Keratinocyte (primary cell): ENCODE data around the gene FAM221B. TPM values are rescaled to one million over a fixed set of nuclear protein-coding genes. Genes with fewer than 3 reads are reported as not detected.

ENCODE experiments used
- DNase-seq: peaks from one replicate; pipeline ENCODE4 v3.0.0-alpha.2; 2011; ENCODE audit warnings: low read depth, missing footprints, low spot score
- FAIRE-seq: peaks from 2 replicates; lab custom pipeline; 2011; peaks lifted over from hg19 to GRCh38; lab: Jason Lieb, UNC
- H2AFZ ChIP-seq: 2 replicates; pipeline ENCODE4 v1.6.0; 2012; ENCODE audit warnings: low read length, control low read depth, inconsistent platforms; ENCODE audit not compliant: control insufficient read depth
- H3K27ac ChIP-seq: 2 replicates; pipeline ENCODE4 v1.5.1; 2011; ENCODE audit warnings: low read length; ENCODE audit not compliant: control insufficient read depth, insufficient read depth
- H3K27me3 ChIP-seq: 3 replicates; pipeline ENCODE4 v1.6.0; 2011; ENCODE audit warnings: low read length; ENCODE audit not compliant: control insufficient read depth, insufficient read depth; ENCODE audit errors: extremely low read depth
- H3K36me3 ChIP-seq, 2 experiments: 2 replicates in 1 of 2; 3 replicates in 1 of 2; pipeline ENCODE4 v1.5.1; 2011; ENCODE audit warnings: low read length in 2 of 2, mild to moderate bottlenecking in 1 of 2; ENCODE audit not compliant: control insufficient read depth in 2 of 2, insufficient read depth in 2 of 2; ENCODE audit errors: extremely low read depth in 1 of 2
- H3K4me1 ChIP-seq: 3 replicates; pipeline ENCODE4 v1.5.1; 2011; ENCODE audit warnings: low read length; ENCODE audit not compliant: control insufficient read depth, insufficient read depth; ENCODE audit errors: extremely low read depth
- H3K4me2 ChIP-seq: 3 replicates; pipeline ENCODE4 v1.6.0; 2011; ENCODE audit warnings: low read depth, low read length; ENCODE audit not compliant: control insufficient read depth, insufficient read depth; ENCODE audit errors: extremely low read depth
- H3K4me3 ChIP-seq, 3 experiments: fragments of 200-600 bp in 1 of 3; sonication (generic) in 1 of 3; 2 replicates in 2 of 3; 3 replicates in 1 of 3; pipeline ENCODE4 v1.5.1; 2011 to 2016; ENCODE audit warnings: low read length in 3 of 3, mild to moderate bottlenecking in 3 of 3, control low read depth in 2 of 3, inconsistent platforms in 1 of 3, low read depth in 1 of 3, mixed read lengths in 1 of 3, mixed run types in 1 of 3, moderate library complexity in 1 of 3; ENCODE audit not compliant: control insufficient read depth in 2 of 3, insufficient read depth in 2 of 3; ENCODE audit errors: extremely low read depth in 1 of 3
- H3K79me2 ChIP-seq: 2 replicates; pipeline ENCODE4 v1.6.0; 2012; ENCODE audit warnings: low read length; ENCODE audit not compliant: control insufficient read depth, insufficient read depth
- H3K9ac ChIP-seq: 3 replicates; pipeline ENCODE4 v1.6.0; 2011; ENCODE audit warnings: low read length; ENCODE audit not compliant: control insufficient read depth, insufficient read depth; ENCODE audit errors: extremely low read depth
- H3K9me1 ChIP-seq: 3 replicates; pipeline ENCODE4 v1.6.0; 2011; ENCODE audit warnings: low read length; ENCODE audit not compliant: control insufficient read depth, insufficient read depth; ENCODE audit errors: extremely low read depth
- H3K9me3 ChIP-seq: 2 replicates; pipeline ENCODE4 v1.5.1; 2012; ENCODE audit warnings: low read depth, low read length; ENCODE audit not compliant: control insufficient read depth
- H4K20me1 ChIP-seq: 3 replicates; pipeline ENCODE4 v1.6.0; 2011; ENCODE audit warnings: low read length; ENCODE audit not compliant: control insufficient read depth, insufficient read depth; ENCODE audit errors: extremely low read depth
- EZH2 ChIP-seq: IDR thresholded peaks from one replicate; pipeline ENCODE4 v1.6.1; 2012; ENCODE audit warnings: inconsistent platforms, mild to moderate bottlenecking, low read length, moderate library complexity
- dilution Hi-C: fragments of 300-500 bp; cut with MboI; formaldehyde crosslinking; loops from one replicate; pipeline ENCODE4 v1.7.0; 2020; ENCODE audit warnings: low sequenced_read_pairs; ENCODE audit not compliant: extremely low pct_ligation_motif_present
- polyA plus RNA-seq, 5 experiments: library from polyadenylated mRNA; depleted of rRNA in 3 of 5; stranded (reverse) in 3 of 5; stranded (forward) in 1 of 5; unstranded in 1 of 5; fragments of >200 nt; gene quantifications; 1 replicate in 1 of 5; 2 replicates in 3 of 5; 3 replicates in 1 of 5; pipeline versions ENCODE4 v1.2.1 to v1.2.3, GENCODE V29; 2011 to 2012; ENCODE audit warnings: missing spikeins in 2 of 5, low read depth in 1 of 5, low replicate concordance in 1 of 5
- TF ChIP-seq, protein P1 (sequence below), 3 experiments: IDR thresholded peaks in 1 of 3; conservative IDR thresholded peaks in 1 of 3; optimal IDR thresholded peaks in 1 of 3; 2 replicates in 2 of 3; 3 replicates in 1 of 3; pipeline versions ENCODE3 to v1.5.1; 2011; ENCODE audit warnings: low read length in 3 of 3, mild to moderate bottlenecking in 3 of 3, moderate library complexity in 2 of 3, control low read depth in 1 of 3, inconsistent platforms in 1 of 3; ENCODE audit not compliant: insufficient read depth in 2 of 3; ENCODE audit errors: extremely low read depth in 1 of 3

Gene FAM221B
- polyA plus RNA-seq, 1 donor (not counting 4 experiments of a cell fraction or from before 2014, with no cell fraction given), result not detected

- Histone ChIP-seq H3K27me3 (no peaks in the 10 kb centered on the region), H3K9ac (no peak overlapping the region), H3K4me1 (peaks cover 6% of the 10 kb centered on the region), H3K9me3 (no peaks in the 10 kb centered on the region), H3K79me2 (no peaks in the 10 kb centered on the region), H3K4me3 (no peak overlapping the region), H4K20me1 (no peaks in the 10 kb centered on the region), H3K4me2 (no peak overlapping the region), H3K9me1 (no peaks in the 10 kb centered on the region), H3K36me3 (no peaks in the 10 kb centered on the region), H2AFZ (no peak overlapping the region), H3K27ac (no peak overlapping the region)
- peak; percentile 56 for FAIRE-seq
- dilution Hi-C loops, result no loop called here
- no peak for DNase-seq
- TF ChIP-seq, protein P1, sequence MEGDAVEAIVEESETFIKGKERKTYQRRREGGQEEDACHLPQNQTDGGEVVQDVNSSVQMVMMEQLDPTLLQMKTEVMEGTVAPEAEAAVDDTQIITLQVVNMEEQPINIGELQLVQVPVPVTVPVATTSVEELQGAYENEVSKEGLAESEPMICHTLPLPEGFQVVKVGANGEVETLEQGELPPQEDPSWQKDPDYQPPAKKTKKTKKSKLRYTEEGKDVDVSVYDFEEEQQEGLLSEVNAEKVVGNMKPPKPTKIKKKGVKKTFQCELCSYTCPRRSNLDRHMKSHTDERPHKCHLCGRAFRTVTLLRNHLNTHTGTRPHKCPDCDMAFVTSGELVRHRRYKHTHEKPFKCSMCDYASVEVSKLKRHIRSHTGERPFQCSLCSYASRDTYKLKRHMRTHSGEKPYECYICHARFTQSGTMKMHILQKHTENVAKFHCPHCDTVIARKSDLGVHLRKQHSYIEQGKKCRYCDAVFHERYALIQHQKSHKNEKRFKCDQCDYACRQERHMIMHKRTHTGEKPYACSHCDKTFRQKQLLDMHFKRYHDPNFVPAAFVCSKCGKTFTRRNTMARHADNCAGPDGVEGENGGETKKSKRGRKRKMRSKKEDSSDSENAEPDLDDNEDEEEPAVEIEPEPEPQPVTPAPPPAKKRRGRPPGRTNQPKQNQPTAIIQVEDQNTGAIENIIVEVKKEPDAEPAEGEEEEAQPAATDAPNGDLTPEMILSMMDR (optimal IDR thresholded peaks at IDR 0.05 in 1 of 3, IDR thresholded peaks at IDR 0.05 in 1 of 3, conservative IDR thresholded peaks at IDR 0.05 in 1 of 3; ENCODE audit: extremely low read depth in 1 of 3, insufficient read depth in 2 of 3, low read length in 3 of 3), result no peak
- no peak for TF ChIP-seq EZH2
These were observed 8.5 kb downstream of the FAM221B start for GRCh38 chr9:35820076-35820475.

DNA sequence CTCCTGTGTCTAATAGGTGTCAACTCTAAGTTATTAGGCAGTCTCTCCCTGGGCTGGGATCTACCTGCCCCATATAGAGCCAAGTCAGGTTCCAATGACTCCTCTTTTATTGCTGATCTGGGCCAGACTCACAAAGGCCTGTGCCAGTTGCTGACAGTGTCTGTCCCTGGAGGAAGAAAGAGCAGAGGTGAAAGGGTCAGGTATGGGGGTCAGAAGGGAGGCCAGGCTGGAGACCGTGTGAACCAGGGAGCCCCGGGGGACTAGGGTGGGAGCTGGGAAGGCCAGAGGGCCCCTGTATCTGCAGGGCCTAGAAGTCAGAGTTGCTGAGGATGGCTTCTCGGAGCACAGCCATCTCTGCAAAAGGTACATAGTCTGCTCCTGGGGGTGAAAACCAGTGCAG is 10.2 kb downstream of the FAM221B start:
- dilution Hi-C loops, result no loop called here
- FAIRE-seq, result no peak
- no peak for DNase-seq
- peaks cover 8% of the 10 kb centered on the region for H3K4me1 ChIP-seq
- H3K36me3 ChIP-seq, result no peaks in the 10 kb centered on the region
- H3K9me3 ChIP-seq, result no peaks in the 10 kb centered on the region
- H3K9me1 ChIP-seq, result no peaks in the 10 kb centered on the region
- no peaks in the 10 kb centered on the region for H3K79me2 ChIP-seq
- no peaks in the 10 kb centered on the region for H4K20me1 ChIP-seq
- no peak overlapping the region for H3K9ac ChIP-seq
- H3K4me2 ChIP-seq, result no peak overlapping the region
- TF ChIP-seq EZH2, result no peak
- TF ChIP-seq, protein P1 (optimal IDR thresholded peaks at IDR 0.05 in 1 of 3, IDR thresholded peaks at IDR 0.05 in 1 of 3, conservative IDR thresholded peaks at IDR 0.05 in 1 of 3; ENCODE audit: extremely low read depth in 1 of 3, insufficient read depth in 2 of 3, low read length in 3 of 3), result no peak
- no peak overlapping the region for H2AFZ ChIP-seq
- H3K27me3 ChIP-seq, result no peaks in the 10 kb centered on the region
- no peak overlapping the region for H3K4me3 ChIP-seq
- H3K27ac ChIP-seq, result no peak overlapping the region
